HEK293 (cell line): ENCODE results near the gene PKHD1.

Experiments used
- CTCF ChIP-seq: fragments of 450-650 bp; formaldehyde crosslinking; IDR thresholded peaks from 2 replicates; pipeline ENCODE4 v1.5.1; 2016; ENCODE audit warnings: missing biosample characterization, missing genetic modification characterization
- FEZF1 ChIP-seq: fragments of 450-650 bp; formaldehyde crosslinking; IDR thresholded peaks from 2 replicates; pipeline ENCODE4 v1.5.1; 2016; ENCODE audit warnings: missing biosample characterization, missing genetic modification characterization
- KLF16 ChIP-seq: fragments of 450-650 bp; formaldehyde crosslinking; IDR thresholded peaks from 2 replicates; pipeline ENCODE4 v1.5.1; 2017; ENCODE audit warnings: missing biosample characterization, missing genetic modification characterization
- REST ChIP-seq: fragments of 450-650 bp; formaldehyde crosslinking; IDR thresholded peaks from 2 replicates; pipeline ENCODE4 v1.5.1; 2016; ENCODE audit warnings: missing biosample characterization, missing genetic modification characterization
- YY1 ChIP-seq: fragments of 450-650 bp; formaldehyde crosslinking; IDR thresholded peaks from 2 replicates; pipeline ENCODE4 v1.5.1; 2018; ENCODE audit warnings: missing biosample characterization, missing genetic modification characterization
- ZNF121 ChIP-seq: fragments of 450-650 bp; formaldehyde crosslinking; IDR thresholded peaks from 2 replicates; pipeline ENCODE4 v1.5.1; 2016; ENCODE audit warnings: missing biosample characterization, missing genetic modification characterization
- ZNF155 ChIP-seq: fragments of 450-650 bp; formaldehyde crosslinking; IDR thresholded peaks from 2 replicates; pipeline ENCODE4 v1.5.1; 2016; ENCODE audit warnings: missing biosample characterization, missing genetic modification characterization
- ZNF350 ChIP-seq: fragments of 450-650 bp; formaldehyde crosslinking; IDR thresholded peaks from 2 replicates; pipeline ENCODE4 v1.5.0; 2017; ENCODE audit warnings: missing biosample characterization, mild to moderate bottlenecking, missing genetic modification characterization
- ZNF354C ChIP-seq: fragments of 450-650 bp; formaldehyde crosslinking; IDR thresholded peaks from 2 replicates; pipeline ENCODE4 v1.5.1; 2016; ENCODE audit warnings: missing biosample characterization, missing genetic modification characterization, low read depth, borderline replicate concordance
- ZNF639 ChIP-seq: fragments of 450-650 bp; formaldehyde crosslinking; IDR thresholded peaks from 2 replicates; pipeline ENCODE4 v1.5.1; 2016; ENCODE audit warnings: missing biosample characterization, missing genetic modification characterization

GRCh38 chr6:52046456-52046855 is 41.0 kb downstream of the PKHD1 start:
- TF ChIP-seq KLF16 (tag by site-specific recombination) (no peak), CTCF (tag by site-specific recombination) (no peak), FEZF1 (tag by site-specific recombination) (no peak), ZNF350 (tag by site-specific recombination) (no peak), ZNF354C (no peak), ZNF121 (tag by site-specific recombination) (no peak), REST (tag by site-specific recombination) (no peak), ZNF639 (tag by site-specific recombination) (no peak), ZNF155 (no peak), YY1 (no peak)
